A549 (cell line): ENCODE measurements around the gene PHLDA1.

Experiments used
- RAD21 ChIP-seq, 2 experiments: fragments of >200 bp in 1 of 2; sonication (Bioruptor Twin) in 1 of 2; formaldehyde crosslinking in 1 of 2; IDR thresholded peaks in 1 of 2; conservative IDR thresholded peaks in 1 of 2; 2 replicates in 1 of 2; 3 replicates in 1 of 2; pipeline ENCODE4 v1.6.1; 2012 to 2018; ENCODE audit warnings: inconsistent platforms in 1 of 2
- TF ChIP-seq, protein P1 (sequence below): fragments of >200 bp; sonication (Bioruptor Twin); formaldehyde crosslinking; IDR thresholded peaks from 3 replicates; pipeline ENCODE4 v1.5.1; 2016
- TF ChIP-seq, protein P2 (sequence below): fragments of 200-600 bp; sonication (generic); IDR thresholded peaks from 2 replicates; pipeline ENCODE4 v1.6.1; 2016; ENCODE audit warnings: antibody characterized with exemption, mild to moderate bottlenecking, moderate library complexity

DNA sequence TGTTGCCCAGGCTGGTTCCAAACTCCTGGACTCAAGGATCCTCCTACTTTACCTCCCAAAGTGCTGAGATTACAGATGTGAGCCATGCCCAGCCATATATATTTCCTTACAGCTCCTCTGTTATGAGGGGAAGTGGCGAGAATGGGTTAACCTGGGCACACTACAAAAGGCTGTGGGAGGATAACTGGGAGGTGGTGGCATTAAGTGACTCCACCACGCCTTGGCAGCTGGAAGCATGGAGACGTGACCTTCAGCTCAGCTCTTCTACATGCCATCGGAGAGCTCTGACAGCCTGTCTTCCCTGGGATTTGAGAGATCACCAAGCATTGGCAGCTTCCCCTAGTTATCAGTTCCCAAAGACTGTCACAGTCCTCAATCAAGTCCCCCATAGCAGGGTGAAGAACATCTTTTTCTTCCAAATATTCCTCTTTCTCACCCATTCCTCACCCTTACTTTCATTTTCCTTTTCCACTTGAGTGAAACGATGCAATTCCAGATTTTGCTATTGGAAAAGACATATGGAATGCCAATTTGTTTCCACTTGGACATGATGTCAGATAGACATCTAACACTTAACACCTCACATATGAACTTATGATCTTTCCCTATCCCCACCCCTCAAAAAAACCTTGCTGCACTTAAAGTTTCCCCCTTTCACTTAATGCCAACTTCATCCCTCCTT is 48.5 kb downstream of the PHLDA1 start:
- TF ChIP-seq, protein P1, sequence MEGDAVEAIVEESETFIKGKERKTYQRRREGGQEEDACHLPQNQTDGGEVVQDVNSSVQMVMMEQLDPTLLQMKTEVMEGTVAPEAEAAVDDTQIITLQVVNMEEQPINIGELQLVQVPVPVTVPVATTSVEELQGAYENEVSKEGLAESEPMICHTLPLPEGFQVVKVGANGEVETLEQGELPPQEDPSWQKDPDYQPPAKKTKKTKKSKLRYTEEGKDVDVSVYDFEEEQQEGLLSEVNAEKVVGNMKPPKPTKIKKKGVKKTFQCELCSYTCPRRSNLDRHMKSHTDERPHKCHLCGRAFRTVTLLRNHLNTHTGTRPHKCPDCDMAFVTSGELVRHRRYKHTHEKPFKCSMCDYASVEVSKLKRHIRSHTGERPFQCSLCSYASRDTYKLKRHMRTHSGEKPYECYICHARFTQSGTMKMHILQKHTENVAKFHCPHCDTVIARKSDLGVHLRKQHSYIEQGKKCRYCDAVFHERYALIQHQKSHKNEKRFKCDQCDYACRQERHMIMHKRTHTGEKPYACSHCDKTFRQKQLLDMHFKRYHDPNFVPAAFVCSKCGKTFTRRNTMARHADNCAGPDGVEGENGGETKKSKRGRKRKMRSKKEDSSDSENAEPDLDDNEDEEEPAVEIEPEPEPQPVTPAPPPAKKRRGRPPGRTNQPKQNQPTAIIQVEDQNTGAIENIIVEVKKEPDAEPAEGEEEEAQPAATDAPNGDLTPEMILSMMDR: no peak
- TF ChIP-seq, protein P2, sequence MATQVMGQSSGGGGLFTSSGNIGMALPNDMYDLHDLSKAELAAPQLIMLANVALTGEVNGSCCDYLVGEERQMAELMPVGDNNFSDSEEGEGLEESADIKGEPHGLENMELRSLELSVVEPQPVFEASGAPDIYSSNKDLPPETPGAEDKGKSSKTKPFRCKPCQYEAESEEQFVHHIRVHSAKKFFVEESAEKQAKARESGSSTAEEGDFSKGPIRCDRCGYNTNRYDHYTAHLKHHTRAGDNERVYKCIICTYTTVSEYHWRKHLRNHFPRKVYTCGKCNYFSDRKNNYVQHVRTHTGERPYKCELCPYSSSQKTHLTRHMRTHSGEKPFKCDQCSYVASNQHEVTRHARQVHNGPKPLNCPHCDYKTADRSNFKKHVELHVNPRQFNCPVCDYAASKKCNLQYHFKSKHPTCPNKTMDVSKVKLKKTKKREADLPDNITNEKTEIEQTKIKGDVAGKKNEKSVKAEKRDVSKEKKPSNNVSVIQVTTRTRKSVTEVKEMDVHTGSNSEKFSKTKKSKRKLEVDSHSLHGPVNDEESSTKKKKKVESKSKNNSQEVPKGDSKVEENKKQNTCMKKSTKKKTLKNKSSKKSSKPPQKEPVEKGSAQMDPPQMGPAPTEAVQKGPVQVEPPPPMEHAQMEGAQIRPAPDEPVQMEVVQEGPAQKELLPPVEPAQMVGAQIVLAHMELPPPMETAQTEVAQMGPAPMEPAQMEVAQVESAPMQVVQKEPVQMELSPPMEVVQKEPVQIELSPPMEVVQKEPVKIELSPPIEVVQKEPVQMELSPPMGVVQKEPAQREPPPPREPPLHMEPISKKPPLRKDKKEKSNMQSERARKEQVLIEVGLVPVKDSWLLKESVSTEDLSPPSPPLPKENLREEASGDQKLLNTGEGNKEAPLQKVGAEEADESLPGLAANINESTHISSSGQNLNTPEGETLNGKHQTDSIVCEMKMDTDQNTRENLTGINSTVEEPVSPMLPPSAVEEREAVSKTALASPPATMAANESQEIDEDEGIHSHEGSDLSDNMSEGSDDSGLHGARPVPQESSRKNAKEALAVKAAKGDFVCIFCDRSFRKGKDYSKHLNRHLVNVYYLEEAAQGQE: no peak
- no peak for TF ChIP-seq RAD21 (conservative IDR thresholded peaks at IDR 0.05 in 1 of 2, IDR thresholded peaks at IDR 0.05 in 1 of 2)
